WTC11 (cell line): ENCODE results near the gene GABBR1. TPM values are rescaled to one million over a fixed set of nuclear protein-coding genes. Genes with fewer than 3 reads are reported as not detected.

Experiments
- ATAC-seq: fragments of 200-7000 bp; cut with Tn5 transposase; 2 replicates; pipeline ENCODE4 v1.10.0; 2021; ENCODE audit warnings: mild to moderate bottlenecking, moderate library complexity
- CTCF ChIA-PET: fragments of 300-600 bp; sonication (Branson Sonifier 250); formaldehyde crosslinking; loops from one replicate; lab custom pipeline; 2021; ENCODE audit warnings: antibody characterized with exemption; lab: Charles Lee
- POLR2A ChIA-PET: fragments of 350-600 bp; sonication (Branson Sonifier 250); formaldehyde crosslinking; loops from one replicate; lab custom pipeline; 2021; ENCODE audit warnings: antibody characterized with exemption; lab: Charles Lee
- DNase-seq: peaks from one replicate; pipeline ENCODE4 v3.0.0; 2021; ENCODE audit warnings: low spot score
- H3K27ac Mint-ChIP-seq: 2 replicates; pipeline ENCODE4 v1.8.0; 2021; ENCODE audit warnings: mixed read lengths
- H3K27me3 Mint-ChIP-seq: 2 replicates; pipeline ENCODE4 v1.8.0; 2021; ENCODE audit warnings: low read depth, mild to moderate bottlenecking, moderate library complexity, mixed read lengths
- H3K36me3 Mint-ChIP-seq: 2 replicates; pipeline ENCODE4 v1.8.0; 2021; ENCODE audit warnings: mixed read lengths
- H3K4me1 Mint-ChIP-seq: 2 replicates; pipeline ENCODE4 v1.8.0; 2022; ENCODE audit warnings: mixed read lengths
- H3K4me3 Mint-ChIP-seq: 2 replicates; pipeline ENCODE4 v1.8.0; 2021; ENCODE audit warnings: mild to moderate bottlenecking, moderate library complexity, mixed read lengths
- H3K9me3 Mint-ChIP-seq: 2 replicates; pipeline ENCODE4 v1.8.0; 2021; ENCODE audit warnings: mixed read lengths
- ARID4B ChIP-seq: sonication (generic); formaldehyde crosslinking; IDR thresholded peaks from 2 replicates; pipeline ENCODE4 v1.8.0; 2023; ENCODE audit warnings: missing genetic modification reagents, mild to moderate bottlenecking, borderline replicate concordance
- CDX4 ChIP-seq: fragments of 250-450 bp; sonication (Bioruptor Pico); IDR thresholded peaks from 2 replicates; pipeline ENCODE4 v1.9.0; 2021; ENCODE audit warnings: moderate library complexity, mild to moderate bottlenecking, inconsistent platforms, borderline replicate concordance
- E2F5 ChIP-seq: sonication (generic); formaldehyde crosslinking; IDR thresholded peaks from 2 replicates; pipeline ENCODE4 v1.8.1; 2022; ENCODE audit warnings: mild to moderate bottlenecking, moderate library complexity, missing genetic modification reagents
- MAX ChIP-seq: sonication (generic); formaldehyde crosslinking; IDR thresholded peaks from 2 replicates; pipeline ENCODE4 v1.8.0; 2022; ENCODE audit warnings: mild to moderate bottlenecking, missing genetic modification reagents
- MLX ChIP-seq: sonication (generic); formaldehyde crosslinking; IDR thresholded peaks from 2 replicates; pipeline ENCODE4 v1.8.1; 2023; ENCODE audit warnings: mild to moderate bottlenecking, missing genetic modification reagents, moderate library complexity
- MXD4 ChIP-seq: fragments of 250-450 bp; sonication (Bioruptor Pico); IDR thresholded peaks from 2 replicates; pipeline ENCODE4 v1.8.0; 2021; ENCODE audit warnings: mild to moderate bottlenecking, moderate library complexity, borderline replicate concordance
- OVOL2 ChIP-seq: fragments of 250-450 bp; sonication (Bioruptor Pico); IDR thresholded peaks from 2 replicates; pipeline ENCODE4 v1.9.0; 2021; ENCODE audit warnings: mild to moderate bottlenecking, borderline replicate concordance
- PREB ChIP-seq: sonication (generic); formaldehyde crosslinking; IDR thresholded peaks from 2 replicates; pipeline ENCODE4 v1.8.1; 2022; ENCODE audit warnings: mild to moderate bottlenecking, missing genetic modification reagents, moderate library complexity, borderline replicate concordance
- RORB ChIP-seq: fragments of 250-450 bp; sonication (Bioruptor Pico); IDR thresholded peaks from 2 replicates; pipeline ENCODE4 v1.9.0; 2021; ENCODE audit warnings: mild to moderate bottlenecking
- TEAD1 ChIP-seq: sonication (generic); formaldehyde crosslinking; IDR thresholded peaks from 2 replicates; pipeline ENCODE4 v1.8.0; 2022; ENCODE audit warnings: mild to moderate bottlenecking, missing genetic modification reagents
- ZBTB21 ChIP-seq: sonication (generic); formaldehyde crosslinking; IDR thresholded peaks from 2 replicates; pipeline ENCODE4 v1.8.1; 2023; ENCODE audit warnings: mild to moderate bottlenecking, missing genetic modification reagents, borderline replicate concordance
- ZNF121 ChIP-seq: sonication (generic); formaldehyde crosslinking; IDR thresholded peaks from 2 replicates; pipeline ENCODE4 v1.8.0; 2023; ENCODE audit warnings: missing genetic modification reagents
- ZNF219 ChIP-seq: sonication (generic); formaldehyde crosslinking; IDR thresholded peaks from 2 replicates; pipeline ENCODE4 v1.8.0; 2023; ENCODE audit warnings: missing genetic modification reagents, mild to moderate bottlenecking, borderline replicate concordance
- ZNF232 ChIP-seq: sonication (generic); formaldehyde crosslinking; IDR thresholded peaks from 2 replicates; pipeline ENCODE4 v1.8.0; 2022; ENCODE audit warnings: mild to moderate bottlenecking, missing genetic modification reagents
- total RNA-seq: library from RNA; stranded (reverse); gene quantifications from 3 replicates; pipeline ENCODE4 v1.2.3, GENCODE V29; 2021

GABBR1 gene
- total RNA-seq, 1 experiment from 2014 or later: 107 TPM

- no peak for TF ChIP-seq ZNF232 (CRISPR knock-in tag)
- no peak for TF ChIP-seq ARID4B
- no peak for TF ChIP-seq MAX (CRISPR knock-in tag)
- no peak for TF ChIP-seq ZBTB21 (CRISPR knock-in tag)
- no peak for TF ChIP-seq MXD4 (CRISPR knock-in tag)
- TF ChIP-seq PREB (CRISPR knock-in tag): no peak
- no peak for TF ChIP-seq TEAD1 (CRISPR knock-in tag)
- no peak for TF ChIP-seq ZNF219 (CRISPR knock-in tag)
- TF ChIP-seq RORB (CRISPR knock-in tag): no peak
- no peak for TF ChIP-seq MLX (CRISPR knock-in tag)
- TF ChIP-seq, all 79 proteins: peak for 0
Observed at GRCh38 chr6:29547573-29547972, 85.4 kb downstream of the GABBR1 start (continued).

GRCh38 chr6:29537714-29538403 is 95.1 kb downstream of the GABBR1 start:
- H3K36me3 Mint-ChIP-seq: no peaks in the 10 kb centered on the region
- TF ChIP-seq OVOL2 (CRISPR knock-in tag): no peak
- no peaks in the 10 kb centered on the region for H3K9me3 Mint-ChIP-seq
- ATAC-seq: no peak; the same call in 1 of the 2 replicates
- H3K4me3 Mint-ChIP-seq: no peak overlapping the region
- CTCF ChIA-PET: no interaction called here
- H3K27me3 Mint-ChIP-seq: peaks cover 16% of the 10 kb centered on the region
- POLR2A ChIA-PET: no interaction called here
- no peaks in the 10 kb centered on the region for H3K4me1 Mint-ChIP-seq
- H3K27ac Mint-ChIP-seq: no peak overlapping the region
- DNase-seq: no peak

GRCh38 chr6:29532320-29532951 is 100.5 kb downstream of the GABBR1 start:
- no peaks in the 10 kb centered on the region for H3K4me1 Mint-ChIP-seq
- peaks cover 7% of the 10 kb centered on the region for H3K9me3 Mint-ChIP-seq
- no peak for TF ChIP-seq ZNF121 (CRISPR knock-in tag)
- TF ChIP-seq CDX4: no peak
- TF ChIP-seq E2F5: no peak
- H3K36me3 Mint-ChIP-seq: no peaks in the 10 kb centered on the region
- no peak overlapping the region for H3K27ac Mint-ChIP-seq
- ChIA-PET POLR2A (no interaction called here), CTCF (no interaction called here)
- H3K27me3 Mint-ChIP-seq: no peaks in the 10 kb centered on the region; the same call in 1 of the 2 replicates
- H3K4me3 Mint-ChIP-seq: no peak overlapping the region
- DNase-seq (no peak), ATAC-seq (no peak)
